ENCODE results near the gene LRRC51.

- TF ChIP-seq CTCF (IDR thresholded peaks at IDR 0.05; ENCODE audit: low read length) (no peak), EZH2 (optimal IDR thresholded peaks at IDR 0.05; ENCODE audit: low read depth, low read length) (no peak), EZH2phosphoT487 (IDR thresholded peaks at IDR 0.05; ENCODE audit: low read length) (no peak)
Measured at GRCh38 chr11:72072348-72072747, 8.3 kb upstream of the LRRC51 start.
